H1 (cell line): ENCODE results near the gene SECISBP2L. TPM values are rescaled to one million over a fixed set of nuclear protein-coding genes. Genes with fewer than 3 reads are reported as not detected.

ENCODE experiments used
- EZH2 ChIP-seq: fragments of 200-600 bp; sonication (generic); IDR thresholded peaks from 2 replicates; pipeline ENCODE4 v1.7.1; 2012; ENCODE audit warnings: low read depth, mild to moderate bottlenecking, moderate library complexity, low read length, inconsistent platforms; ENCODE audit not compliant: severe bottlenecking
- KDM5A ChIP-seq: fragments of 200-600 bp; IDR thresholded peaks from 2 replicates; pipeline ENCODE4 v1.7.1; 2012; ENCODE audit warnings: mild to moderate bottlenecking, low read length, inconsistent platforms, mixed read lengths
- polyA plus RNA-seq, 7 experiments: library from polyadenylated mRNA; depleted of rRNA in 3 of 7; stranded (reverse) in 5 of 7; unstranded in 2 of 7; fragments of >200 nt in 5 of 7; fragments of 200-250 nt in 2 of 7; gene quantifications; 1 replicate in 5 of 7; 2 replicates in 1 of 7; 4 replicates in 1 of 7; pipeline versions ENCODE4 v1.2.1 to v1.2.3, GENCODE V29; 2011 to 2013; ENCODE audit warnings: missing spikeins in 2 of 7, mixed read lengths in 2 of 7
- total RNA-seq: library from RNA; stranded (reverse); fragmentation: NEBNext Ultra II Directional; extraction: Animal tissue kit (Norgen Biotek cat#: 25700); gene quantifications from 2 replicates; pipeline ENCODE4 v1.2.1, GENCODE V29; 2021

SECISBP2L gene
- total and polyA plus RNA-seq, 2 of the 8 experiments (the other 6 are each of a cell fraction or from before 2014, with no cell fraction given): 7.6 to 22.8 TPM

DNA sequence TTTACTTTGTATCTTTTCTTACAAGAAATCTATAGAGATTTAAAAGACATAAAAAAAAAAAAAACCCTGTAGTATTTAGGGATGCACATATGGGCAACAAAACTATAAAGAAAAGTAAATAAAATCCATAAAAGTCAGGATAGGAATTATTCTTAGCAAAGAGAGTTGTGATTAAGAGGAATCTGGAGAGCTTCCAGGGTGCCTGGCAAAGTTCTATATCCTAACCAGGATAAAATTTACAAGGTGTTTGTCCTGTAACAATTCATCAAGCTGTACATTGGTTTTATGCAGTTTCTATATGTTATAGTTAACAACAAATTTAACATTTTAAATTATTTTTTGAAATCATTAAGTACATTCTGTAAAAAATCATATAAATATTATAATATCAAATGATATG, 7.9 kb downstream of the SECISBP2L start (continued):
- TF ChIP-seq KDM5A (no peak), EZH2 (no peak)
- TF ChIP-seq, all 59 proteins: peak for 0
